Panc1 (cell line): Measurements from ENCODE around the gene SNED1. TPM values are rescaled to one million over a fixed set of nuclear protein-coding genes. Genes with fewer than 3 reads are reported as not detected.

Experiments
- ATAC-seq: fragments of 200-7000 bp; cut with Tn5 transposase; 2 replicates; pipeline ENCODE4 v1.9.1; 2020; ENCODE audit warnings: mild to moderate bottlenecking, moderate library complexity
- BruUV-seq: library from RNA; stranded (reverse); fragments of 400-500 nt; replicated peaks from 2 replicates; lab custom pipeline; 2021; lab: Mats Ljungman, UMichigan
- CTCF ChIA-PET: fragments of 300-600 bp; sonication (Branson Sonifier 250); formaldehyde crosslinking; loops from one replicate; lab custom pipeline; 2022; ENCODE audit warnings: antibody characterized with exemption; lab: Charles Lee
- POLR2A ChIA-PET: fragments of 300-600 bp; sonication (Branson Sonifier 250); formaldehyde crosslinking; loops from one replicate; lab custom pipeline; 2022; ENCODE audit warnings: antibody characterized with exemption; lab: Charles Lee
- DNase-seq: peaks from one replicate; pipeline ENCODE4 v3.0.0-alpha.2; 2010; ENCODE audit warnings: low read depth, low spot score
- H3K27ac ChIP-seq: 2 replicates; pipeline ENCODE4 v1.5.1; 2011; ENCODE audit warnings: mild to moderate bottlenecking, low read length, inconsistent platforms
- H3K27me3 ChIP-seq: fragments of 200-500 bp; sonication (Bioruptor generic); 2 replicates; pipeline ENCODE4 v1.6.0; 2014; ENCODE audit warnings: low read length, inconsistent platforms; ENCODE audit not compliant: control insufficient read depth, insufficient read depth
- H3K36me3 ChIP-seq: fragments of 200-500 bp; sonication (Bioruptor generic); 2 replicates; pipeline ENCODE4 v1.5.1; 2014; ENCODE audit warnings: inconsistent platforms, mild to moderate bottlenecking, low read length, moderate library complexity; ENCODE audit not compliant: control insufficient read depth, insufficient read depth
- H3K4me1 ChIP-seq: 2 replicates; pipeline ENCODE4 v1.5.1; 2011; ENCODE audit warnings: inconsistent platforms, mild to moderate bottlenecking, low read length, moderate library complexity; ENCODE audit not compliant: control insufficient read depth, insufficient read depth
- H3K4me3 ChIP-seq, 2 experiments: 2 replicates each; pipeline ENCODE4 v1.5.1; 2011 to 2012; ENCODE audit warnings: low read depth in 2 of 2, low read length in 2 of 2, mild to moderate bottlenecking in 2 of 2, inconsistent platforms in 1 of 2, moderate library complexity in 1 of 2
- H3K9me3 ChIP-seq: fragments of 200-500 bp; sonication (Bioruptor generic); 2 replicates; pipeline ENCODE4 v1.5.1; 2014; ENCODE audit warnings: low read depth, mild to moderate bottlenecking, inconsistent platforms, low read length, moderate library complexity; ENCODE audit not compliant: control insufficient read depth, insufficient read depth
- CTCF ChIP-seq: fragments of 450-650 bp; IDR thresholded peaks from 2 replicates; pipeline ENCODE4 v1.5.1; 2017; ENCODE audit warnings: mild to moderate bottlenecking
- POLR2AphosphoS5 ChIP-seq: IDR thresholded peaks from 2 replicates; pipeline ENCODE4 v1.6.1; 2012; ENCODE audit warnings: mild to moderate bottlenecking, low read depth, low read length, moderate library complexity
- REST ChIP-seq, 2 experiments: IDR thresholded peaks; 2 replicates each; pipeline ENCODE4 v1.6.1; 2011 to 2012; ENCODE audit warnings: low read depth in 2 of 2, control low read depth in 1 of 2, low read length in 1 of 2, mild to moderate bottlenecking in 1 of 2, moderate library complexity in 1 of 2; ENCODE audit not compliant: insufficient read depth in 1 of 2
- SIN3A ChIP-seq: IDR thresholded peaks from 2 replicates; pipeline ENCODE4 v1.6.1; 2012; ENCODE audit warnings: low read depth, mild to moderate bottlenecking, low read length, moderate library complexity, borderline replicate concordance; ENCODE audit not compliant: insufficient read depth
- TCF7L2 ChIP-seq: IDR thresholded peaks from 2 replicates; pipeline ENCODE4 v1.6.1; 2011; ENCODE audit warnings: mild to moderate bottlenecking, low read depth, low read length, inconsistent platforms
- in situ Hi-C: cut with HindIII; loops from 2 replicates; pipeline ENCODE4 v1.10.0; 2016; ENCODE audit warnings: low sequenced_read_pairs, low pct_unique_long_range_greater_than_20kb
- intact Hi-C: fragments of 100-400 bp; cut with micrococcal nuclease; formaldehyde crosslinking; loops from one replicate; pipeline ENCODE4 v1.10.0; 2022; ENCODE audit not compliant: unreplicated experiment
- total RNA-seq: library from RNA; stranded (reverse); gene quantifications from one replicate; pipeline ENCODE4 v1.2.1, GENCODE V29; 2021; ENCODE audit not compliant: unreplicated experiment

The SNED1 gene
- total RNA-seq, 1 experiment from 2014 or later = 11.0 TPM

GRCh38 chr2:241123816-241124536, 125.6 kb downstream of the SNED1 start:
- intact Hi-C loops = no loop called here
- DNase-seq (no peak), ATAC-seq (0 out of 2 replicates have a peak, but pooled peaks have one; percentile 26)
- no peaks in the 10 kb centered on the region for H3K9me3 ChIP-seq
- TF ChIP-seq CTCF (no peak), TCF7L2 (no peak), REST (IDR thresholded peaks at IDR 0.05; ENCODE audit: insufficient read depth in 1 of 2, low read depth in 2 of 2, low read length in 1 of 2) (no peak), POLR2AphosphoS5 (no peak), SIN3A (no peak)
- no peaks in the 10 kb centered on the region; the same call in 1 of the 2 replicates for H3K36me3 ChIP-seq
- ChIA-PET CTCF (no interaction called here), POLR2A (no interaction called here)
- H3K4me1 ChIP-seq = no peaks in the 10 kb centered on the region
- no peaks in the 10 kb centered on the region for H3K27me3 ChIP-seq
- H3K27ac ChIP-seq = no peak overlapping the region
- no TSS peak for BruUV-seq
- in situ Hi-C loops = no loop called here
- no peak overlapping the region for H3K4me3 ChIP-seq

- TF ChIP-seq REST (IDR thresholded peaks at IDR 0.05; ENCODE audit: insufficient read depth in 1 of 2, low read depth in 2 of 2, low read length in 1 of 2) (no peak), SIN3A (no peak), CTCF (no peak), TCF7L2 (no peak), POLR2AphosphoS5 (no peak)
- CTCF ChIA-PET = no interaction called here
- intact Hi-C loops (no loop called here), in situ Hi-C loops (no loop called here)
- BruUV-seq = no TSS peak
- Histone ChIP-seq H3K27ac (no peak overlapping the region), H3K4me3 (no peak overlapping the region), H3K4me1 (no peaks in the 10 kb centered on the region), H3K36me3 (no peaks in the 10 kb centered on the region; the same call in 1 of the 2 replicates), H3K27me3 (no peaks in the 10 kb centered on the region), H3K9me3 (no peaks in the 10 kb centered on the region)
- DNase-seq = no peak
- no peak for ATAC-seq
- POLR2A ChIA-PET = no interaction called here
Measured at GRCh38 chr2:241125626-241126025, 127.2 kb downstream of the SNED1 start.
